Measurements from ENCODE around the gene NUDT8. TPM values are rescaled to one million over a fixed set of nuclear protein-coding genes. Genes with fewer than 3 reads are reported as not detected.

Gene NUDT8
- total RNA-seq, 1 experiment from 2014 or later: 6.9 TPM

DNA sequence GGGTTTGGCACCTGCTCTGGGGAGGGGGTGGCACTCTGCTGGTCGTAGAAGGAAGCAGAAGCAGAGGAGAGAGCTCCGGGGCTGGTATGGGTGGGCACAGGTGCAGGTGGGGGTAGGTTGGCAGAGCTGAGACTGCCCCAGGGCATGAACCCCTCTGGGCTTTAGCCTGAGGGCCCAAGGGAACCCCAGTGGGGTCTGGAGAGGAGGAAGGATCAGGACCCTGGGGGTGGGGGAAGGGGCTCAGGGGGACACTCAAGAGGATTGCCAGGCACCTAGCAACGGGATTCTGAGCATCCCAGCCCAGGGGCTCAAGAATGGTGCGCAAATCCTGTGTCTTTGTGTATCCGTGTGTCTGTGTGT, 38.4 kb upstream of the NUDT8 start:
- POLR2A ChIA-PET: no interaction called here
- no peaks in the 10 kb centered on the region for H3K36me3 Mint-ChIP-seq (ENCODE audit: insufficient read depth, unreplicated experiment)
- no peak overlapping the region for H3K4me3 Mint-ChIP-seq (ENCODE audit: unreplicated experiment)
- TF ChIP-seq, protein P1, sequence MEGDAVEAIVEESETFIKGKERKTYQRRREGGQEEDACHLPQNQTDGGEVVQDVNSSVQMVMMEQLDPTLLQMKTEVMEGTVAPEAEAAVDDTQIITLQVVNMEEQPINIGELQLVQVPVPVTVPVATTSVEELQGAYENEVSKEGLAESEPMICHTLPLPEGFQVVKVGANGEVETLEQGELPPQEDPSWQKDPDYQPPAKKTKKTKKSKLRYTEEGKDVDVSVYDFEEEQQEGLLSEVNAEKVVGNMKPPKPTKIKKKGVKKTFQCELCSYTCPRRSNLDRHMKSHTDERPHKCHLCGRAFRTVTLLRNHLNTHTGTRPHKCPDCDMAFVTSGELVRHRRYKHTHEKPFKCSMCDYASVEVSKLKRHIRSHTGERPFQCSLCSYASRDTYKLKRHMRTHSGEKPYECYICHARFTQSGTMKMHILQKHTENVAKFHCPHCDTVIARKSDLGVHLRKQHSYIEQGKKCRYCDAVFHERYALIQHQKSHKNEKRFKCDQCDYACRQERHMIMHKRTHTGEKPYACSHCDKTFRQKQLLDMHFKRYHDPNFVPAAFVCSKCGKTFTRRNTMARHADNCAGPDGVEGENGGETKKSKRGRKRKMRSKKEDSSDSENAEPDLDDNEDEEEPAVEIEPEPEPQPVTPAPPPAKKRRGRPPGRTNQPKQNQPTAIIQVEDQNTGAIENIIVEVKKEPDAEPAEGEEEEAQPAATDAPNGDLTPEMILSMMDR (IDR thresholded peaks at IDR 0.05; ENCODE audit: unreplicated experiment): no peak
- BruUV-seq (replicated peaks): no TSS peak
- H3K4me1 Mint-ChIP-seq (ENCODE audit: insufficient read depth, unreplicated experiment): no peaks in the 10 kb centered on the region
- intact Hi-C loops (cut with micrococcal nuclease): no loop called here
- no peaks in the 10 kb centered on the region for H3K27me3 Mint-ChIP-seq (ENCODE audit: insufficient read depth, unreplicated experiment)
- H3K9me3 Mint-ChIP-seq (ENCODE audit: unreplicated experiment): no peaks in the 10 kb centered on the region
- DNase-seq (ENCODE audit: unreplicated experiment): no peak
- H3K27ac Mint-ChIP-seq (ENCODE audit: low read depth, unreplicated experiment): no peak overlapping the region
- CTCF ChIA-PET: interaction anchor here (0.7 to 1.5 kb wide), 3 partner anchors 10 to 256 kb away, joined by 3 to 4 read pairs (median 3); no protein-coding TSS in a partner anchor

- Mint-ChIP-seq H3K27me3 (ENCODE audit: insufficient read depth, unreplicated experiment) (no peaks in the 10 kb centered on the region), H3K36me3 (ENCODE audit: insufficient read depth, unreplicated experiment) (no peaks in the 10 kb centered on the region), H3K27ac (ENCODE audit: low read depth, unreplicated experiment) (no peak overlapping the region), H3K4me3 (ENCODE audit: unreplicated experiment) (no peak overlapping the region), H3K4me1 (ENCODE audit: insufficient read depth, unreplicated experiment) (no peaks in the 10 kb centered on the region), H3K9me3 (ENCODE audit: unreplicated experiment) (no peaks in the 10 kb centered on the region)
- intact Hi-C loops (cut with micrococcal nuclease): no loop called here
- ChIA-PET CTCF (interaction anchor here (0.7 to 1.5 kb wide), 3 partner anchors 9 to 256 kb away, joined by 3 to 4 read pairs (median 3); no protein-coding TSS in a partner anchor), POLR2A (interaction anchor here (0.6 kb wide), 1 partner anchor 16 kb away, joined by 3 read pairs; no protein-coding TSS in a partner anchor)
- TF ChIP-seq, protein P1 (IDR thresholded peaks at IDR 0.05; ENCODE audit: unreplicated experiment): no peak
- no peak for DNase-seq (ENCODE audit: unreplicated experiment)
- BruUV-seq (replicated peaks): no TSS peak
These were observed 37.9 kb upstream of the NUDT8 start for GRCh38 chr11:67667490-67668191.

DNA sequence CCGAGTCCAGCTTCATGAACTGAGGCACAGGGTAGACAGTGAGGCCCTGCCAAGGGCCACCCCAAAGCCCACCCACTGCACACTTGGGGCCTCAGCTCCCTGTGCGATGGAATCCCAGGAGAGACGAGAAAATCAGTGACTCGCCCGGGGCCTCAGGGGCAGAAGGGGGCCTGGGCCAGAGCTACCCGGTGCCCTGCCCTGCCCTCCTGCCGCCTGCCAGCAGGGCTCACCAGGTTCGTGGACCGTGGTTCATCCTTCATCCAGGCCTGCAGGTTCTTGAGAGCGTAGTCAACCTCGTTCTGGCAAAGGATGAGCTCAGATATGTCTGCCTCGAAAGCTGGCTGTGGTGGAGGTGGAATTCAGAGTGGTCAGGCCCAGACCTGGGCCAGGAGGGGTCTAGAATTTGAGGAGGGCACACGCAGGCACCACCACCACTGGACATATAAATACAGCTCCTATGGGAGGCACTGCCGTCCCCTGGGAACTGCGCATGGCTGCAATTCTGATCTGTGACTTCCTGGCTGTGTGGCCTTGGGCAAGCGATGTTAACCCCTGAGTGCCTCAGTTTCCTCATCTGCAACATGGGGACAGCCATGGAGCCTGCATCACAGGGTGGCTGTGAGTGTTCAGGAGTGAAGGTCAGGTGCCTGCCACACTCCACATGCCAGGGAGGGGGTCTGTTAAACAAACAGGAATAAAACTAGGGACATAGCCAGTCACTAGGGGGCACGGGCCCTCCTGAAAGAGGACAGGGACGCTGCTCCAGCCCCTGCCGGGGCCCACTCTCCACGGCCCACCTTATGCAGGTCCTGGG, 37.1 kb upstream of the NUDT8 start:
- Mint-ChIP-seq H3K4me1 (ENCODE audit: insufficient read depth, unreplicated experiment) (no peaks in the 10 kb centered on the region), H3K4me3 (ENCODE audit: unreplicated experiment) (no peak overlapping the region), H3K9me3 (ENCODE audit: unreplicated experiment) (no peaks in the 10 kb centered on the region), H3K27ac (ENCODE audit: low read depth, unreplicated experiment) (no peak overlapping the region), H3K27me3 (ENCODE audit: insufficient read depth, unreplicated experiment) (no peaks in the 10 kb centered on the region), H3K36me3 (ENCODE audit: insufficient read depth, unreplicated experiment) (no peaks in the 10 kb centered on the region)
- TF ChIP-seq, protein P1 (IDR thresholded peaks at IDR 0.05; ENCODE audit: unreplicated experiment): no peak
- POLR2A ChIA-PET: interaction anchor here (0.6 kb wide), 1 partner anchor 15 kb away, joined by 3 read pairs; no protein-coding TSS in a partner anchor
- BruUV-seq (replicated peaks): no TSS peak
- CTCF ChIA-PET: interaction anchor here (0.6 to 1.5 kb wide), 2 partner anchors 8 to 36 kb away, joined by 3 to 4 read pairs; no protein-coding TSS in a partner anchor
- DNase-seq (ENCODE audit: unreplicated experiment): no peak
- intact Hi-C loops (cut with micrococcal nuclease): no loop called here

DNA sequence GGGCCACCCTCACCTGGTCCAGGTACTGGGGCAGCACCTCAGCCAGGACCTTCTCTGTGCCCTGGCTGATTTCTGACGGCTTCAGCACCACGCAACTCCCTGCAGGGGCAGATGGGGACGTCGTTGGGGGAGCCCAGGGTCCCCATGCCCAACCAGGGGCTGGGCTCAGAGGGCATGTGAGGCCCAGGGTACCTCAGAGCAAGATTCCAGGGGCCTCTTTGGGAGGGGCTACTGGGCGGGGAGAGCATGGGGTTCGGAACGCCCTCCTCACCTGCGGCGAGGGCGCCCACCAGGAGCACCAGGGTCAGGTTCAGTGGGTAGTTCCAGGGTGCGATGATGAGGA, 36.5 kb upstream of the NUDT8 start:
- TF ChIP-seq, protein P1 (IDR thresholded peaks at IDR 0.05; ENCODE audit: unreplicated experiment): no peak
- no TSS peak for BruUV-seq (replicated peaks)
- Mint-ChIP-seq H3K27me3 (ENCODE audit: insufficient read depth, unreplicated experiment) (no peaks in the 10 kb centered on the region), H3K36me3 (ENCODE audit: insufficient read depth, unreplicated experiment) (no peaks in the 10 kb centered on the region), H3K9me3 (ENCODE audit: unreplicated experiment) (no peaks in the 10 kb centered on the region), H3K4me3 (ENCODE audit: unreplicated experiment) (no peak overlapping the region), H3K27ac (ENCODE audit: low read depth, unreplicated experiment) (no peak overlapping the region), H3K4me1 (ENCODE audit: insufficient read depth, unreplicated experiment) (no peaks in the 10 kb centered on the region)
- no peak for DNase-seq (ENCODE audit: unreplicated experiment)
- CTCF ChIA-PET: interaction anchor here (0.6 to 0.7 kb wide), 2 partner anchors 35 to 47 kb away, joined by 3 to 4 read pairs; no protein-coding TSS in a partner anchor
- intact Hi-C loops (cut with micrococcal nuclease): no loop called here
- POLR2A ChIA-PET: no interaction called here
